Stomach (tissue), 4 donors: ENCODE results near the gene STOX1.

ENCODE experiments used
- POLR2A ChIP-seq, 4 donors: fragments of 450-650 bp; IDR thresholded peaks; one replicate each; pipeline ENCODE4 v1.6.1; 2016; ENCODE audit warnings: antibody characterized with exemption in 4 of 4, control low read depth in 2 of 4, mild to moderate bottlenecking in 1 of 4, moderate library complexity in 1 of 4
- TF ChIP-seq, protein P1 (sequence below), 7 experiments: fragments of 450-650 bp in 4 of 7; fragments of 200-600 bp in 3 of 7; sonication (generic) in 3 of 7; IDR thresholded peaks; one replicate each; pipeline ENCODE4 v1.5.1; 2016 to 2019; ENCODE audit warnings: antibody characterized with exemption in 7 of 7, control low read depth in 2 of 7, mild to moderate bottlenecking in 1 of 7

DNA sequence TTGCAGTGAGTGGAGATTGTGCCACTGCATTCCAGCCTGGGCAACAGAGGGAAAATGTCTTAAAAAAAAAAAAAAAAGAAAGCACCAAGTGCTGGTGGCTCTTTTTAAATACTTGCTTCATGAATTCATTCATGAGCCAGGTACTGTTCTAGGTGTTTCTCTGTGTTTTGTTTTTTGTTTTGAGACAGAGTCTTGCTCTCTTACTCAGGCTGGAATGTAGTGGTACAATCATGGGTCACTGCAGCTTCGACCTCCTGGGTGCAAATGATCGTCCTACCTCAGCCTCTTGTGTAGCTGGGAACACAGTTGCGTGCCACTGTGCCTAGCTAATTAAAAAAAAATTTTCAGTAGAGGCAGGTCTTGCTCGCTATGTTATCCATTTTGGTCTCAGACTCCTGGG, 5.3 kb downstream of the STOX1 start:
- TF ChIP-seq POLR2A (IDR thresholded peaks at IDR 0.05): no peak
- TF ChIP-seq, protein P1, sequence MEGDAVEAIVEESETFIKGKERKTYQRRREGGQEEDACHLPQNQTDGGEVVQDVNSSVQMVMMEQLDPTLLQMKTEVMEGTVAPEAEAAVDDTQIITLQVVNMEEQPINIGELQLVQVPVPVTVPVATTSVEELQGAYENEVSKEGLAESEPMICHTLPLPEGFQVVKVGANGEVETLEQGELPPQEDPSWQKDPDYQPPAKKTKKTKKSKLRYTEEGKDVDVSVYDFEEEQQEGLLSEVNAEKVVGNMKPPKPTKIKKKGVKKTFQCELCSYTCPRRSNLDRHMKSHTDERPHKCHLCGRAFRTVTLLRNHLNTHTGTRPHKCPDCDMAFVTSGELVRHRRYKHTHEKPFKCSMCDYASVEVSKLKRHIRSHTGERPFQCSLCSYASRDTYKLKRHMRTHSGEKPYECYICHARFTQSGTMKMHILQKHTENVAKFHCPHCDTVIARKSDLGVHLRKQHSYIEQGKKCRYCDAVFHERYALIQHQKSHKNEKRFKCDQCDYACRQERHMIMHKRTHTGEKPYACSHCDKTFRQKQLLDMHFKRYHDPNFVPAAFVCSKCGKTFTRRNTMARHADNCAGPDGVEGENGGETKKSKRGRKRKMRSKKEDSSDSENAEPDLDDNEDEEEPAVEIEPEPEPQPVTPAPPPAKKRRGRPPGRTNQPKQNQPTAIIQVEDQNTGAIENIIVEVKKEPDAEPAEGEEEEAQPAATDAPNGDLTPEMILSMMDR (IDR thresholded peaks at IDR 0.05): no peak
